Gastroesophageal sphincter (tissue), 3 donors: ENCODE results near the gene DNLZ.

ENCODE experiments used
- CTCF ChIP-seq, 4 experiments: fragments of 200-600 bp in 2 of 4; fragments of 450-650 bp in 2 of 4; sonication (generic) in 1 of 4; IDR thresholded peaks; one replicate each; pipeline ENCODE4 v1.5.1; 2017 to 2019; ENCODE audit warnings: antibody characterized with exemption in 4 of 4, mild to moderate bottlenecking in 2 of 4, moderate library complexity in 2 of 4
- EP300 ChIP-seq: sonication (generic); formaldehyde crosslinking; IDR thresholded peaks from one replicate; pipeline ENCODE4 v1.6.1; 2017; ENCODE audit warnings: antibody characterized with exemption, mild to moderate bottlenecking

- TF ChIP-seq EP300 (no peak), CTCF (IDR thresholded peaks at IDR 0.05) (no peak)
Measured at GRCh38 chr9:136371533-136371880, 8.0 kb upstream of the DNLZ start.
